ENCODE results near the gene MGMT. TPM values are rescaled to one million over a fixed set of nuclear protein-coding genes. Genes with fewer than 3 reads are reported as not detected.

MGMT gene
- total RNA-seq, 1 experiment from 2014 or later, result 11.5 TPM

- TF ChIP-seq ZBTB33 (IDR thresholded peaks at IDR 0.05; ENCODE audit: extremely low read depth, insufficient replicate concordance, low read length), result no peak
Observed at GRCh38 chr10:129522041-129522585, 55.1 kb downstream of the MGMT start (continued).

DNA sequence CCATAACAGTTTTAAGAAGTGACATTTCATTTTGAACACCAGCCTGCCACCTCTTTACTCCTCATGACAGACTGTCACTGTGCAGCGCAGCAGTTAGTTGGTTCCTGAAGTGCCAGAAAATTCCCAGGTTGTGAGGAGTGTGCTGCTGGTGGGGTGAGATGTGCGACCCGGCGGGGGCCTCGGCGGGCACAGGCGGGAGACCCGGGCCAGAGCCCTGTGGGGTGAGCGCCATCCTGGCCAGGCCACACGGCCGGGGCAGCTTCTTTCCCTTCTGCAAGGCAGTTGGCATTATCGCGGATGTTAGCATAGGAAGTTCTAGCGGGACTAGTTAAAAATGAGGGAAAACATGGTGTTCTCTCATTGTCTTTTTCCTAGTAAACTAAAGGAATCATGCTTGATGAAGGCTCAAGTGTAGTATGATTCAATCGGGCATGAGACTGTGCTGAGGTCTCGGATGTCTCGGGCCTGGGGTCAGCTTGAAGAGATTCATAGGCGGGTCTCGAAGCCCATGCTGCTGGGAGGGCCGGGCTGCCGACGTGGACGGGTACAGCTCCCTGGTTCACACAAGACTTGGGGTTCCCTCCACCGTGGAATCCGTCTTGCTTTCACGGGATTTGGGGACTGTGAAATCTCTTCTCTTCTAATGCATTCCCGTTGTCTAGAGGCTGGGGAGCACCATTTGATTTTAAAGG lies 56.1 kb downstream of the MGMT start:
- no peak overlapping the region for H3K4me3 ChIP-seq (replicated peaks in 1 of 2; ENCODE audit: low read depth in 1 of 2, low read length in 2 of 2)
- H3K4me2 ChIP-seq (ENCODE audit: low read length), result no peak overlapping the region
- no peaks in the 10 kb centered on the region for H3K36me3 ChIP-seq (ENCODE audit: control insufficient read depth in 1 of 2, insufficient read depth in 2 of 2, low read length in 2 of 2)
- H3K27ac ChIP-seq (ENCODE audit: low read depth, low read length), result no peak overlapping the region
- CTCF ChIA-PET, result no interaction called here
- POLR2A ChIA-PET, result no interaction called here
- ATAC-seq (no peak), DNase-seq (ENCODE audit: low read depth, low spot score) (no peak)
- intact Hi-C loops (cut with micrococcal nuclease), result no loop called here
- RAD21 ChIA-PET (ENCODE audit: low non-redundant PET in 1 of 2, low total read pairs in 2 of 2, uncharacterized antibody in 2 of 2, unreplicated experiment in 2 of 2), result no interaction called here
- no TSS peak for BruUV-seq (replicated peaks)
- H3K9me3 ChIP-seq (ENCODE audit: control insufficient read depth in 1 of 2, insufficient read depth in 1 of 2, low read depth in 1 of 2, low read length in 2 of 2), result peaks cover 7 to 20% of the 10 kb centered on the region in 2 experiments; a peak in 2 of 4 replicates
- no peak overlapping the region for H3K9ac ChIP-seq (ENCODE audit: low read length)
- no peak overlapping the region for H2AFZ ChIP-seq (ENCODE audit: low read depth, low read length, poor library complexity, severe bottlenecking)
- no peaks in the 10 kb centered on the region for H3K79me2 ChIP-seq (ENCODE audit: insufficient read depth, low read length)
- TF ChIP-seq POLR2A (IDR thresholded peaks at IDR 0.05; ENCODE audit: borderline replicate concordance, extremely low read depth, insufficient read depth, insufficient read length) (no peak), TCF7L2 (IDR thresholded peaks at IDR 0.05; ENCODE audit: borderline replicate concordance, extremely low read depth, insufficient read depth, insufficient read length) (no peak), ELF1 (IDR thresholded peaks at IDR 0.05; ENCODE audit: borderline replicate concordance, low read depth) (no peak), JUND (IDR thresholded peaks at IDR 0.05) (no peak), SIN3A (IDR thresholded peaks at IDR 0.05; ENCODE audit: low read depth) (no peak)
- H3K4me1 ChIP-seq (ENCODE audit: control insufficient read depth in 1 of 2, insufficient read depth in 2 of 2, low read length in 2 of 2), result no peaks in the 10 kb centered on the region
- no peaks in the 10 kb centered on the region for H3K9me2 ChIP-seq (ENCODE audit: insufficient read depth)
- no peaks in the 10 kb centered on the region for H4K20me1 ChIP-seq (ENCODE audit: insufficient read depth)
- no peaks in the 10 kb centered on the region for H3K27me3 ChIP-seq (ENCODE audit: insufficient read depth, low read length)
